VCaP (cell line): ENCODE data around the gene C11orf68.

Experiments used
- H3K27ac ChIP-seq: fragments of 450-650 bp; 2 replicates; pipeline ENCODE4 v1.5.1; 2017
- CTCF ChIP-seq: fragments of 450-650 bp; conservative IDR thresholded peaks from 2 replicates; pipeline ENCODE4 v1.5.1; 2017; ENCODE audit warnings: mild to moderate bottlenecking, moderate library complexity

C11orf68 gene

DNA sequence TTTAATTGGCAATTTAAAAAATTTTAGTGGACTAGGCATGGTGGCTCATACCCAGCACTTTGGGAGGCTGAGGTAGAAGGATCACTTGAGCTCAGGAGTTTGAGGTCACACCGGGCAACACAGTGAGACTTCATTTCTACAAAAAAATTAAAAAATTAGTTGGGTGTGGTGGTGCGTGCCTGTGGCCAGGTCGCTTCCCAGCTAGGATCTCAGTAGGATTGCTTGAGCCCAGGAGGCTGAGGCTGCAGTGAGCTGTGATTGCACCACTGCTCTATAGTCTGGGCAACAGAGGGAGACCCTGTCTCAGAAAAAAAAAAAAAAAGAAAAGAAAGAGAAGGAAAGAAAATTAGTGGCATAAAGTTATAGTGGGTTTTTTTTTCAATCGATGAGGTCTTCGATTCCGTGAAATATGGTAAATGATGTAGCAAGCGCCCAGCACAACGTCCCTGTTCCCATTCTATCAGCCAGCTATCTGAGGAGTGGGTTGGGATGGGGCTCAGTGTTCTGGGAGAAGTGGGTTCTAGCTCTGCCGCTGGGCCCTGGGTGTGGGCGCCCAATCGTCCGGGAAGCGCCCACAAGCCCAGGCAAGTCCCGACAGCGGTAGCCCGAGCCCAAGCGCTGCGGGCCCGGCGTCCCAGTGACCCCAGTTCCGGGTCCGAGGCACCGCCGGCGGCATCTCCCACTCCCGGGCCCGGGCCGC lies 20.1 kb downstream of the C11orf68 start:
- TF ChIP-seq CTCF = no peak
- no peak overlapping the region for H3K27ac ChIP-seq

DNA sequence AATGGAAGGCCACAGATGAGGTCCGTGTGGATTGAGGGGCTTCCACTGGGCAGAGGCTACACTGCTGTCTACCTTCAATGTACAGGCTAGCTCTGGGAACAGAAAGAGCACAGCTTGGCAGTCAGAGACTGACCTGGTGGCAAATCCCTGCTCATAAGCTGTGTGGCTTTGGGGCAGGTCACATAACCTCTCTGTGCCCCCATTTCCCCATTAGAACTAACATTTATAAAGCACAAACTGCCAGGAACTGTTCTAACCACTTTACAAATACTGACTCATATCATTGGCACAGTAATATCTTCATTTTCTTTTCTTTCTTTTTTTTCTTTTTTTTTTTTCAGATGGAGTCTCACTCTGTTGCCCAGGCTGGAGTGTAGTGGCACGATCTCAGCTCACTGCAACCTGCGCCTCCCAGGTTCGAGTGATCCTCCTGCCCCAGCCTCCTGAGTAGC lies 21.8 kb downstream of the C11orf68 start:
- TF ChIP-seq CTCF = no peak
- no peak overlapping the region for H3K27ac ChIP-seq

DNA sequence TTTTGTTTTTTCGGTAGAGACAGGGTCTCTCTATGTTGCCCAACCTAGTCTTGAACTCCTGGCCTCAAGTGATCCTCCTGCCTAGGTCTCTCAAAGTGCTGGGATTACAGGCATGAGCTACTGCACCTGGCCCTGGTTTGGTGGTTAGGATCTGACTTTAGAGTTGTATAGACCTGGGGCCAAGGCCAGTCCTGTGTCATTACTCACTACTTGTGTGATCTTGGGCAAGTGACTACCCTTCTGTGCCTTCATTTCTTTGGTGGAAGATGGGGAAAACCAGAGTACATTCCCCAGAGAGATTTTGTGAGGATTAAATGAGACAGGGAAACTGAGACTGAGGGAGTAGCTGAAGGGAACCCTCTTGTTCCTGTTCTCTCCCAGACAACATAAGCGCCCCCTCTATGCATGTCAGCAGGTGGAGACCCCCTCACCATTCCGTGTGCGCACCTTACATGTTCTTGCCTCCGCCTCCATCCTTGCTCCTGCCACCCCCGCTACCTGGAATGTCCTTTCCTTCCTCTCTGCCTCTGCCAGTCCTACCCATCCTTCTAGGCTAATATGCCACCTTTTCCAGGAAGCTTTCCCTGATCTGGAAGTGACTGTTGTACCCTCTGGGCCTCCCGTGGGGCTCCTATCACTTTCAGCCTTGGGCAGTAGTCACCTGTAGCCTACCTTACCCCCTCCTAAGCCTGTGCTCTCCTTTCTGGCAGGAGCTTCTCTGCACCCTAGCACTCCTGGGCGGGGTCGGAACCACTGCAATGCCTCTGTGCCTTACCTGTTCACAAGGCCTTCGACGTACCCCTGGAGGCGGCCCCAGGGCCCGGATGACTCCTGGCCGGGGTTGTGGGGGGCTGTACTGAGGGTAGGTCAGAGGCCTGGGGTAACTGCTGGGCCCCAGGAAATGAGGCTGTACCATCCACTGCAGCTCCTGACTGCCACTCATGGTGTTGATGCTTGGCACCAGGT lies 22.5 kb downstream of the C11orf68 start:
- TF ChIP-seq CTCF = no peak
- no peak overlapping the region for H3K27ac ChIP-seq

DNA sequence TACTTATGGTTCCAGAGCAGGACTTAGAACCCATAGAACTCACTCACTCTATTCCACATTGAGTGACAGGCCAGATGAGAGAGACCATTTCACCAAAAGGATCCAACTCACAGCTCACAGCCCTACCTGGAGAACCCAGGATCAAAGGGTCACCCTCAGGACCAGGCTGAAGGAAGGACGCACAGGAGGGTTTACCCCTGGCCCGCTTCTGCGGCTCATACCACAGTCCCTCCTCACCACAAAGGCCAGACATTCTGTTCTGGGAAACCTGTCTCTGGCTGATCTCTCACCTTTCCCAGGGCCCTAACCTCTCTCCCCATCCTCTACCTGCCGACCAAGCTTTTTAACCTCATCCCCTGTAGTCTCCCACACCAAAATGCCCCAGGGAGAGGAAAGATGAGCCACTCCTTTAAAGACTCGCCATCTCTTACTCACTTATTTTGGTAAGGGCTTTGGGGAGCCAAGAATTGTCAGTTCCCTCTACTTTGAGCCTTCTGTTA lies 23.3 kb downstream of the C11orf68 start:
- H3K27ac ChIP-seq = no peak overlapping the region
- TF ChIP-seq CTCF = no peak

- H3K27ac ChIP-seq = peak overlapping the region; percentile 40
- no peak for TF ChIP-seq CTCF
Observed at GRCh38 chr11:65894034-65894591, 24.7 kb downstream of the C11orf68 start.

DNA sequence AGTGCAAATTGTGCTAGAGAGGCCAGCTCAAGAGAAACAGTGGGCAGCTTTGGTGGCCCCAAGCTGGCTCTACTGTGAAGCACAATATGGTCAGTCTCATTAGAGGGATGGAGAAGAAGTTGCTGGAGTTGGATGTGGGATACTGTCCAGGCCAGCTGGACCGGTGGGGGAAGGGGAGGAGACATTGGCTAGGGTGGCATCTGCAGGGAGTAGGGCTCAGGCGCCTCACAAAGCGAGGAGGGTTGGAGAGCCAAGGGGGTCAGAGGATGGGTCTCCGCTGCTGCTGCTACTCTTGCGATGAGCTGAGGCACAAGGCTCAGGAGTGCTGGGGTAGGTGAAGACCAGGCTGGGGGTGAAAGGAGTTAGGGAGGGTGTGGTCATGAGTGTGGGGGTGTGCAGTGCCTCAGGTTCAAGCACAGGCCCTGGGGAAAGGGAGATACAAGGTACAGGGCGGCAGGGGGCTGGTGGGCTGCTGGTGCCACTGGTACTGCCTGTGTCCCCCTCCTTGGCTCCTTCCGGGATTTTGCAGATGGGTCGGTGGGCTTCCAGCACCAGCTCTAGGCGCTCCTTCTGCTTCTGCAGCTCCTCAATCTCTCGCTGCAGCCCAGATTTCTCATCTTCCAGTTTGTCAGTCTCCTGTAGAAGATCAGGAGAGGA lies 26.1 kb downstream of the C11orf68 start:
- no peak for TF ChIP-seq CTCF
- peak overlapping the region; percentile 40; the same call in 1 of the 2 replicates for H3K27ac ChIP-seq

- H3K27ac ChIP-seq = peak overlapping the region; percentile 94; the same call in 1 of the 2 replicates
Observed at GRCh38 chr11:65892137-65892540, 26.7 kb downstream of the C11orf68 start.
